NOMO-1 treated with DMSO at 0.1 percent for 48 hours (cell line): Measurements from ENCODE around the gene IGF2BP2.

Experiments used
- DNase-seq: peaks from one replicate; lab custom pipeline; 2025; ENCODE audit not compliant: unreplicated experiment; lab: John Stamatoyannopoulos, UW

IGF2BP2 gene

GRCh38 chr3:185767002-185767688 is 57.7 kb downstream of the IGF2BP2 start:
- peak; percentile 26 for DNase-seq

- no peak for DNase-seq
These were observed 58.4 kb downstream of the IGF2BP2 start for GRCh38 chr3:185766329-185767001.

GRCh38 chr3:185764980-185765370 is 59.9 kb downstream of the IGF2BP2 start:
- no peak for DNase-seq

GRCh38 chr3:185764163-185764979 is 60.5 kb downstream of the IGF2BP2 start:
- DNase-seq: peak; percentile 20

- no peak for DNase-seq
These were observed 61.4 kb downstream of the IGF2BP2 start for GRCh38 chr3:185763347-185764005.

- no peak for DNase-seq
These were observed 64.3 kb downstream of the IGF2BP2 start for GRCh38 chr3:185760550-185760949.

- DNase-seq: no peak
These were observed 64.8 kb downstream of the IGF2BP2 start for GRCh38 chr3:185760088-185760487.

GRCh38 chr3:185759512-185759911 is 65.3 kb downstream of the IGF2BP2 start:
- DNase-seq: no peak

GRCh38 chr3:185758912-185759311 is 65.9 kb downstream of the IGF2BP2 start:
- no peak for DNase-seq

GRCh38 chr3:185757176-185757575 is 67.7 kb downstream of the IGF2BP2 start:
- no peak for DNase-seq

GRCh38 chr3:185756477-185756876 is 68.4 kb downstream of the IGF2BP2 start:
- DNase-seq: no peak

GRCh38 chr3:185754920-185755319 is 69.9 kb downstream of the IGF2BP2 start:
- DNase-seq: no peak

- peak; percentile 36 for DNase-seq
These were observed 71.5 kb downstream of the IGF2BP2 start for GRCh38 chr3:185753354-185753753.

- DNase-seq: no peak
These were observed 74.1 kb downstream of the IGF2BP2 start for GRCh38 chr3:185750702-185751101.

GRCh38 chr3:185750015-185750414 is 74.8 kb downstream of the IGF2BP2 start:
- DNase-seq: no peak

- DNase-seq: peak; percentile 87
These were observed 78.4 kb downstream of the IGF2BP2 start for GRCh38 chr3:185746470-185746869.

- peak; percentile 76 for DNase-seq
These were observed 79.6 kb downstream of the IGF2BP2 start for GRCh38 chr3:185744997-185745843.

GRCh38 chr3:185741586-185741985 is 83.3 kb downstream of the IGF2BP2 start:
- DNase-seq: no peak

- no peak for DNase-seq
These were observed 84.7 kb downstream of the IGF2BP2 start for GRCh38 chr3:185740133-185740532.

- DNase-seq: no peak
These were observed 85.6 kb downstream of the IGF2BP2 start for GRCh38 chr3:185739264-185739701.
